GM21529 (cell line): Measurements from ENCODE around the gene DACT3.

Source experiments
- ATAC-seq: cut with Tn5 transposase; IDR thresholded peaks from one replicate; pipeline ENCODE4 v1.9.1; 2021; ENCODE audit not compliant: unreplicated experiment

The DACT3 gene

GRCh38 chr19:46668662-46669061 lies 7.7 kb upstream of the DACT3 start:
- no peak for ATAC-seq

- ATAC-seq: no peak
These were observed 4.1 kb upstream of the DACT3 start for GRCh38 chr19:46665072-46665471.

- ATAC-seq: no peak
These were observed 982 bp upstream of the DACT3 start for GRCh38 chr19:46661735-46662592.

- ATAC-seq: no peak
These were observed 397 bp downstream of the DACT3 start for GRCh38 chr19:46660551-46661019.

- ATAC-seq: no peak
These were observed 919 bp downstream of the DACT3 start for GRCh38 chr19:46660008-46660517.

- no peak for ATAC-seq
These were observed 1.6 kb downstream of the DACT3 start for GRCh38 chr19:46659151-46660007.

- ATAC-seq: no peak
These were observed 4.4 kb downstream of the DACT3 start for GRCh38 chr19:46656541-46656940.

GRCh38 chr19:46654621-46655152 lies 6.3 kb downstream of the DACT3 start:
- ATAC-seq: no peak

- ATAC-seq: no peak
These were observed 10.5 kb downstream of the DACT3 start for GRCh38 chr19:46650445-46650844.

- no peak for ATAC-seq
These were observed 11.7 kb downstream of the DACT3 start for GRCh38 chr19:46648961-46649960.

GRCh38 chr19:46648060-46648960 lies 12.7 kb downstream of the DACT3 start:
- ATAC-seq: no peak

GRCh38 chr19:46646402-46646801 lies 14.6 kb downstream of the DACT3 start:
- ATAC-seq: no peak

- no peak for ATAC-seq
These were observed 16.3 kb downstream of the DACT3 start for GRCh38 chr19:46644720-46645119.

GRCh38 chr19:46640656-46641055 lies 20.3 kb downstream of the DACT3 start:
- no peak for ATAC-seq

- no peak for ATAC-seq
These were observed 21.4 kb downstream of the DACT3 start for GRCh38 chr19:46639358-46640182.

- ATAC-seq: no peak
These were observed 23.8 kb downstream of the DACT3 start for GRCh38 chr19:46637224-46637623.

- no peak for ATAC-seq
These were observed 24.8 kb downstream of the DACT3 start, which contains the start of gene GNG8 for GRCh38 chr19:46635920-46636761. Gene GNG8 (minus strand): TSS chr19:46636202. CDS start chr19:46634682, 1,520 bp downstream.
